Neutrophil (primary cell): ENCODE data around the gene GNPTG.

ENCODE experiments used
- H3K27ac ChIP-seq: fragments of 200-600 bp; sonication (generic); 2 replicates; pipeline ENCODE4 v1.5.1; 2016; ENCODE audit warnings: mild to moderate bottlenecking, moderate library complexity
- H3K27me3 ChIP-seq: fragments of 200-600 bp; sonication (generic); 2 replicates; pipeline ENCODE4 v1.6.0; 2016; ENCODE audit warnings: mild to moderate bottlenecking
- H3K36me3 ChIP-seq: fragments of 200-600 bp; sonication (generic); 2 replicates; pipeline ENCODE4 v1.5.1; 2017
- H3K4me1 ChIP-seq, 2 experiments: fragments of 200-600 bp in 1 of 2; sonication (generic) in 1 of 2; 1 replicate in 1 of 2; 2 replicates in 1 of 2; pipeline versions ENCODE4 v1.5.1 to v1.6.1; 2013 to 2016; ENCODE audit warnings: low read depth in 1 of 2, low read length in 1 of 2, mild to moderate bottlenecking in 1 of 2, moderate library complexity in 1 of 2; ENCODE audit not compliant: control insufficient read depth in 1 of 2, insufficient read depth in 1 of 2
- H3K4me3 ChIP-seq, 2 experiments: fragments of 200-600 bp in 1 of 2; sonication (generic) in 1 of 2; 1 replicate in 1 of 2; 2 replicates in 1 of 2; pipeline ENCODE4 v1.5.1; 2013 to 2016; ENCODE audit warnings: low read depth in 1 of 2, low read length in 1 of 2, mild to moderate bottlenecking in 1 of 2, moderate library complexity in 1 of 2
- H3K9me3 ChIP-seq: fragments of 200-600 bp; sonication (generic); 2 replicates; pipeline ENCODE4 v1.5.1; 2016
- TF ChIP-seq, protein P1 (sequence below): fragments of 200-600 bp; sonication (generic); IDR thresholded peaks from 2 replicates; pipeline ENCODE4 v1.5.1; 2016; ENCODE audit warnings: antibody characterized with exemption

GNPTG gene

DNA sequence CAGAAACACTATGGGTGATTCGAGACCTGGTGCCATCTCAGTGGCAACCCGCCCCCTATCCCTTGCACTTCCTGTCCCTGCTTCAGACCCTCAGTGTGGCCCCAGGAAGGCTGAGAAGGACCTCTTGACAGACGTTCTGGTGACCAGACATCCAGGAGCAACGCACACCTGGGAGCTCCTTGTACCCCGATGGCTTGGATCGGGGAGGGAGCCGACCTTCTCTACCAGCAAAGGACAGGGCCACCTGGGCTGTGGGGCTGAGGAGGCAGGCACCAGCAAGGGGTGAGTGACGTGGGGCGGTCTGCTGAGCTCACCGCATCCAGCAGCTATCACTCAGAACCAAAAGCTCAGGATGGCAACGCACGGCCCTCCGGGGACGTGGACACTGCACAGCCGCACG, 35.6 kb downstream of the GNPTG start:
- H3K27me3 ChIP-seq: no peaks in the 10 kb centered on the region
- H3K4me1 ChIP-seq: no peaks in the 10 kb centered on the region
- no peak overlapping the region for H3K4me3 ChIP-seq
- no peak overlapping the region for H3K27ac ChIP-seq
- H3K9me3 ChIP-seq: no peaks in the 10 kb centered on the region
- TF ChIP-seq, protein P1, sequence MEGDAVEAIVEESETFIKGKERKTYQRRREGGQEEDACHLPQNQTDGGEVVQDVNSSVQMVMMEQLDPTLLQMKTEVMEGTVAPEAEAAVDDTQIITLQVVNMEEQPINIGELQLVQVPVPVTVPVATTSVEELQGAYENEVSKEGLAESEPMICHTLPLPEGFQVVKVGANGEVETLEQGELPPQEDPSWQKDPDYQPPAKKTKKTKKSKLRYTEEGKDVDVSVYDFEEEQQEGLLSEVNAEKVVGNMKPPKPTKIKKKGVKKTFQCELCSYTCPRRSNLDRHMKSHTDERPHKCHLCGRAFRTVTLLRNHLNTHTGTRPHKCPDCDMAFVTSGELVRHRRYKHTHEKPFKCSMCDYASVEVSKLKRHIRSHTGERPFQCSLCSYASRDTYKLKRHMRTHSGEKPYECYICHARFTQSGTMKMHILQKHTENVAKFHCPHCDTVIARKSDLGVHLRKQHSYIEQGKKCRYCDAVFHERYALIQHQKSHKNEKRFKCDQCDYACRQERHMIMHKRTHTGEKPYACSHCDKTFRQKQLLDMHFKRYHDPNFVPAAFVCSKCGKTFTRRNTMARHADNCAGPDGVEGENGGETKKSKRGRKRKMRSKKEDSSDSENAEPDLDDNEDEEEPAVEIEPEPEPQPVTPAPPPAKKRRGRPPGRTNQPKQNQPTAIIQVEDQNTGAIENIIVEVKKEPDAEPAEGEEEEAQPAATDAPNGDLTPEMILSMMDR: no peak
- peaks cover 98% of the 10 kb centered on the region for H3K36me3 ChIP-seq

DNA sequence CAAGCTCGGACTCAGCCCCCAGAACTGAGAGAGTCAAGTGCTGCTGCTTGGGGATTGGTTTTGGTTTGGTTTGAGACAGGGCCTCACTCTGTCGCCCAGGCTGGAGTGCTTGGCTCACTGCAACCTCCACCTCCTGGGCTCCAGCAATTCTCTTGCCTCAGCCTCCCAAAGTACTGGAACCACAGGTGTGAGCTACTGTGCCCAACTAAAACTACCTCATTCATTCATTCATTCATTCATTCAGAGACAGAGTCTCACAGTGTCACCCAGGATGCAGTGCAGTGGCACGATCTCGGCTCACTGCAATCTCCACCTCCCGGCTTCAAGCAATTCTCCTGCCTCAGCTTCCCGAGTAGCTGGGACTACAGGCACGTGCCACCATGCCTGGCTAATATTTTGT, 38.0 kb downstream of the GNPTG start:
- TF ChIP-seq, protein P1: no peak
- no peaks in the 10 kb centered on the region for H3K27me3 ChIP-seq
- H3K27ac ChIP-seq: no peak overlapping the region
- H3K4me3 ChIP-seq: no peak overlapping the region
- H3K9me3 ChIP-seq: no peaks in the 10 kb centered on the region
- H3K36me3 ChIP-seq: peaks cover 100% of the 10 kb centered on the region
- no peaks in the 10 kb centered on the region for H3K4me1 ChIP-seq

DNA sequence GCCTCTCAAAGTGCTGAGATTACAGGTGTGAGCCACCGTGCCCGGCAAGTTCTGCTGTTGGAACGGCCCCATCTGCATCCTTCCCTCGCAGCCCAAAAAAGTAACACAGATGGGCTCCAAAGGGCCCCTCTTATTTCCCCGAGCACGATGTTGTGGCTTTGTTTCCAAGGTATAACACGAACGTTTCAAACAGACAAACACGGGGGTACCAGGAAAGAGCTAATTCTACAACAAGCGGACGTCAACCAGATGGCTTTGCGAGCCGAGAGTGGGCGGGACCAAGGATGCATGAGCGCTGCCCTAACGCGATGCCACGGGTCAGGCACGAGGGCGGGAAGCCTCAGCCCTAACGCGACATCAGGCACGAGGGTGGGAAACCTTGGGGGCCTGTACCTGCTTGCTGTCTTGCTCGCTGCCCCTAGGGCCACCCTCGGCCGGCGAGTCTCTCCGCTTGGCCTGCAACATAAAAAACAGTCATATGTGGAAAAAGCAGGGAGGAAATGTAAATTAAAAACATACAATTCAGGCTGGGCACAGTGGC, 38.6 kb downstream of the GNPTG start:
- TF ChIP-seq, protein P1: no peak
- Histone ChIP-seq H3K4me1 (no peaks in the 10 kb centered on the region), H3K4me3 (no peak overlapping the region), H3K27ac (no peak overlapping the region), H3K9me3 (no peaks in the 10 kb centered on the region), H3K36me3 (peaks cover 100% of the 10 kb centered on the region), H3K27me3 (no peaks in the 10 kb centered on the region)

DNA sequence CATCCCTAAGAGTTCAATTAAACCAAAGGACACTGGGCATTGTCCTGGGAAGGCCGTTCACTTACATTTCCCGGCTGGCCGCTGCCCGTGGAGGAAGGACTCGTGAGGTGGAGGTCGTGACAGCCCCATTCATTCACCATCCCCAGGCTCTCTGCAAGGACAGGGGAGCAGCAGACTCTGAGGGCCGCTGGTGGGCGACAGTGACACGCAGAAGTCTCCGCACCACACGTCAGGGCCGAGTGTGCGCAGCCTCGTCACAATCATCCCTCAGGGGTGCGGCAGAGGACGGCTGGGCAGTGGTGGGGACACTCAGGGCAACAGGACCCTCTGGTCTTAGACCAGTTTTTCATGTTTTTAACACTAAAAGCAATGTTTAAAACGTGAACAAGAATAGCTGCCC, 41.1 kb downstream of the GNPTG start:
- H3K27me3 ChIP-seq: no peaks in the 10 kb centered on the region
- H3K27ac ChIP-seq: no peak overlapping the region
- no peak overlapping the region for H3K4me3 ChIP-seq
- no peaks in the 10 kb centered on the region for H3K9me3 ChIP-seq
- peaks cover 99% of the 10 kb centered on the region for H3K36me3 ChIP-seq
- no peaks in the 10 kb centered on the region for H3K4me1 ChIP-seq
- TF ChIP-seq, protein P1: no peak

DNA sequence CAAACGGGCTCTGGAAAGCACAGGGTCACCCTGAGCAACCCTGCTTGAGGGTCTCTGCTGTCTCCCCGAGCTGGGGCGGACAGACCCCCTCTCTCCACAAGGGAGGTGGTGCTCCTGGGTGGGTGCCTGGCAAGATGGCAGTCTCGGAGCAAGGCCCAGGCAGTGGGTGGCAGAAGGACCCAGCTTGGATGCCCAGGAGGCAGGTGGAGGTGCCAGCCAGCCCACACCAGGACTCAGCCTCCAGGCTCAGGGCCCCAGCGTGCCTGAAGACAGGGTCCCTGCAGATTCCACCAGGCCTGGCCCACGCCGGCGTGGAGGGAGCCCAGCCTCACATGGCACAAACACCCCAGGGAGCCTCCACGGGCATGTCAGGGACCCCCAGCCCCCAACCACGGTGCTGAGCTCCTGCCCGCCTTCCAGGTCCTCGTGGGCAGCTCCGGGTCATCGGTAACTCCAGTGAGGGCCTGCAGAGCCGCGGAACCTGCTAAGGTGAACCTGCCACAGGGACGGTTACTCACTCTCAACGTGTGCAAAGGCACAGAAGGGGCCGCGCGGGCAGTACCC, 42.0 kb downstream of the GNPTG start:
- no peaks in the 10 kb centered on the region for H3K4me1 ChIP-seq
- H3K9me3 ChIP-seq: no peaks in the 10 kb centered on the region
- H3K4me3 ChIP-seq: no peak overlapping the region
- TF ChIP-seq, protein P1: no peak
- no peaks in the 10 kb centered on the region for H3K27me3 ChIP-seq
- peaks cover 99% of the 10 kb centered on the region for H3K36me3 ChIP-seq
- no peak overlapping the region for H3K27ac ChIP-seq
